ENCODE measurements around the gene KIF6.

DNA sequence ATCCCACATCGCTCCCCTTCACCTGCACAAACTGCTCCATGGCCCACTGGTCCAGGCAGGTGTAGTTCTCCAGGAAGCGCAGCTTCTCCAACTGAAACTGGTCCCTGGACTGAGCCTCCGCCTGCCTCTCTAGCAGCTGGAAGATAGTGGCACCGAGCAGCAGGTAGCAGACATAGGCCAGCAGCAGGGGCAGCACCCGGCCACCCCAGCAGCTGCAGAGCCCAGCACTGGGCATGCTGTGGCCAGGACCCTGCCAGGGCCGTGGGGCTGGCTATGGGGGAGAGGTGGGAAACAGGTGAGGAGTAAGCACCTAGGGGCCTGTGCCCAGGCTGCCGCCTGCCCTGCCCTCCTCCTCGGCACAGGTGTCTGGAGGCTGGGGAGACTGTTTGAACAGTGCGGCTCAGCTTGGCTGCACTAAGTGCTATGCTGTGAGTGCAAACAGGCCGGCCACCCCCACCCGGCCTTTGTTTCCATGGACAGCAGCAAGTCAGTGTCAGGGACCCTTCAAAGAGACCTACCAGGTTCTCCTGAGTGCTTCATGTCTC is 402.8 kb downstream of the KIF6 start, which contains the start of gene KCNK16:
- no peak for TF ChIP-seq EP300 (IDR thresholded peaks at IDR 0.05; ENCODE audit: low read depth)
- no peak for TF ChIP-seq POLR2A (IDR thresholded peaks at IDR 0.05)
- TF ChIP-seq POLR2AphosphoS5 (IDR thresholded peaks at IDR 0.05), result no peak
